ENCODE results near the gene ABCC6.
A peak's percentile ranks its signal among the peaks of the same experiment; 100 is the strongest.
"Not testable (repeated sequence)": the region's sequence is repeated elsewhere in the genome, so short reads cannot be mapped to it uniquely, and the experiment has no call there.

The ABCC6 gene

GRCh38 chr16:16221382-16221781 lies 1.9 kb downstream of the ABCC6 start:
- DNase-seq, result not testable (repeated sequence)

DNA sequence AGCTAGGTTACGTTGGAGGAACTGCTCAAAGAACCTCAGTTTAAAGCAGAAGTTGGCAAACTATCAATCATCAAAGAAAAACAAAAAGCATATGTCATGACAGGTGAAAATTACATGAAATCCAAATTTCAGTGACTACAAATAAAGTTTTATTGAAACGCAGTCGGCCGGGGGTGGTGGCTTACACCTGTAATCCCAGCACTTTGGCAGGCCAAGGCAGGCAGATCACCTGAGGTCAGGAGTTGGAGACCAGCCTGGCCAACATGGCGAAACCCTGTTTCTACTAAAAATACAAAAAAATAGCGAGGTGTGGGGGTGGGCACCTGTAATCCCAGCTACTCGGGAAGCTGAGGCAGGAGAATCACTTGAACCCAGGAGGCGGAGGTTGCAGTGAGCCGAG lies 2.8 kb downstream of the ABCC6 start:
- not testable (repeated sequence) for DNase-seq

- DNase-seq, result not testable (repeated sequence)
Observed at GRCh38 chr16:16218787-16219186, 4.5 kb downstream of the ABCC6 start.

- DNase-seq, result not testable (repeated sequence)
Observed at GRCh38 chr16:16218349-16218748, 4.9 kb downstream of the ABCC6 start.

DNA sequence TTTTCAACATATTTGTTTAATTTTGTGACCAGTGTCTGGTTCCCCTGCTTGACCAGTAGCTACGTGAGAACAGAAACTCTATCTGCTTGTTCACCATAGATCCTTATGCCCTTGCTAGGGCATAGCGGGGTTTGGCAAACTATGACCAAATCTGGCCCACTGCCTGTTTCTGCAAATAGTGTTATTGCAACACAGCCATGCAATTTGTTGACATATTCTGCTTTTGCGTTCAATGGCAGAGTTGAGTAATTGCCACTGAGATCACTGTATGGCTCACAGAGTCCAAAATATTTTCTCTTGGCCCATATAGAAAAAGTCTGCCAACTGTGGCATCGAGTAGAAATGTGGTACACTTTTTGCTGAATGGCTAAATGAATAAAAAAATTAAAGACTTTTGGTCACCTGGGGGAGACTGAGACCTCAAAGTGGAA lies 9.4 kb downstream of the ABCC6 start:
- not testable (repeated sequence) for DNase-seq

DNA sequence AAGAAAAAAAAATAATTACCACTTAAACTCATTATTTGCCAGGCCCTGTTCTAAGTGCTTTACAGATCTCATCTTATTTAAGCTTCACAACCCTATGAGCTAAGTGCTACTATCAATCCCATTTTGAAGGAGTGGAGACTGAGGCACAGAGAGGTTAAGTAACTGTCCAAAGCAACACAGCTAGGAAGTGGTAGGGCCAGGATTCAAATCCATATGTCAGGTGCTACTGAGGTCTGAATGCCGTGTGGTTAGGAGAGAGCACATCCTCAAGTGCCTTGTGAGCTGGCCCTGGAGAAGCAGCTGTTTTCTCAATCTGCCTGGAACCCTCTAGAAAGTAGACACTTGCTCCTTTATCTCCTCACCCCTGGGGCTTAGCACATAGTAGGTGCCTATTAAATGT lies 11.9 kb downstream of the ABCC6 start:
- not testable (repeated sequence) for DNase-seq

DNA sequence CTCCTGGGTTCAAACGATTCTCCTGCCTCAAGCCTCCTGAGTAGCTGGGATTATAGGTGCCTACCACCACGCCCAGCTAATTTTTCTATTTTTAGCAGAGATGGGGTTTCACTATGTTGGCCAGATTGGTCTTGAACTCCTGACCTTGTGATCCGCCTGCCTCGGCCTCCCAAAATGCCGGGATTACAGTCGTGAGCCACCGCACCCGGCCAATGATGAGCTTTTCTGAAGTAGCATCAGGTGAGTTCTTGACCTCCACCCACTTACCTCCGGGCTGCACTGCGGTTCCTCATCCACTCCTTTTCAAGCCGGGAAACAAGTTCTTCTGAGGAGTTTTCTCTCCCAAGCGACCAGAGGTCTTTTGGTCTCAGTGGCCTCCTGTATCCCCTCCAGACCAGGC lies 14.8 kb downstream of the ABCC6 start:
- not testable (repeated sequence) for DNase-seq

DNA sequence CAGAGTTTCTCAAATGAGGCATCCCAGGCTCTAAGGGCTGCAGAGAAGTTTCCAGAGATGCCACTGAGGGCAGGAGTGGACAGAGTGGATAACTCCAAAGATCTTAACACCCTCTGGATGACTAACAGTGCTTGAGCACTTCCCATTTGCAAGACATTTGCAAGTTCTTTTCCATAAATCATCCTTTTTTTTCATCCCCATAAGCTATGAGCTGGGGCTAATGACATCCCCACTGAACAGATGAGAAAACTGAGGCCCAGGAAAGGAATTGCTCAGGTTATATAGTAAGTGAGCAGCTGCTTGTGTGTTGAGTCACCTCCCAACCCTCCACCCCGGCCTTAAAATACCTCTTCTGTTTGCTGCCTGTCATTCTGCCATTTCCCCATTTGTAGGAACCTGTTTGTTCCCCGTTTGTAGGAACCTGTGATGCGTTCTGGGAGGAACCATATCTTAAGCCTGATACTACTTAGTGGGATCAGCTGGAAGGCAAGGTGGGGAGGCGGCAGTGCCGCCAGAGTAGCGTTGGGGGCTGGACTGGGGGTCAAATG lies 15.4 kb downstream of the ABCC6 start:
- DNase-seq, result not testable (repeated sequence)

- DNase-seq, result not testable (repeated sequence)
Observed at GRCh38 chr16:16207097-16207786, 16.1 kb downstream of the ABCC6 start.

GRCh38 chr16:16205864-16206263 lies 17.4 kb downstream of the ABCC6 start:
- DNase-seq, result not testable (repeated sequence)

GRCh38 chr16:16204552-16204951 lies 18.7 kb downstream of the ABCC6 start:
- not testable (repeated sequence) for DNase-seq

- DNase-seq, result not testable (repeated sequence)
Observed at GRCh38 chr16:16203494-16203893, 19.8 kb downstream of the ABCC6 start.

DNA sequence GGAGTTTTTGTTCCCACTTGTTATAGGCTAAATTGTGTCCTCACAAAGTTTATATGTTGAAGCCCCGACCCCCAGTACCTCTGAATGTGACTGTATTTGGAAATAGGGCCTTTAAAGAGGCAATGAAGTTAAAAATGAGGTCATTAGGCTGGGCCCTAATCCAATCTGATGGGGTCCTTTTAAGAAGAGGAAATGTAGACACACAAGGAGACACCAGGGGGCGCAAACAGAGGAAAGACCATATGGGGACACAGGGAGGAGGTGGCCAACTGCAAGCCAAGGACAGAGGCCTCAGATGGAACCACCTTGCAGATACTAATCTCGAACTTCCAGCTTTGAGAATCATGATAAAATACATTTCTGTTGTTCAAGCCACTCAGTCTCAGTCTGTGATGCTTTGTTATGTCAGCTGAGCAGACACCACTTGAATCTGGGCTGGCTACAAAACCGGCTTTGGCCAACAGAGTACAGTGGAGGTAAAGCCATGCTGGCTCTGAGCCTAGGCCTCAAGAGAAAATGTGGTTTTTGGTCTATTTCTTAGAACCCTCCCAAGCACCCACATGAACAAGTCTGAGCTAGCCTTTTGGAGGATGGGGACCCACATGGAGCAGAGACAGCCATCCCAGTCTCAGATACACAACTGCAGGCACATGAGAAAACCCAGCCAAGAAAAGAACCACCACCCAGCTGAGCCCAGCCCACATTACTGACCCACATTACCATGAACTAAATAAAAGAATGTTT lies 20.7 kb downstream of the ABCC6 start:
- DNase-seq, result peak; percentile 12

- DNase-seq, result not testable (repeated sequence)
Observed at GRCh38 chr16:16201880-16202279, 21.4 kb downstream of the ABCC6 start.

DNA sequence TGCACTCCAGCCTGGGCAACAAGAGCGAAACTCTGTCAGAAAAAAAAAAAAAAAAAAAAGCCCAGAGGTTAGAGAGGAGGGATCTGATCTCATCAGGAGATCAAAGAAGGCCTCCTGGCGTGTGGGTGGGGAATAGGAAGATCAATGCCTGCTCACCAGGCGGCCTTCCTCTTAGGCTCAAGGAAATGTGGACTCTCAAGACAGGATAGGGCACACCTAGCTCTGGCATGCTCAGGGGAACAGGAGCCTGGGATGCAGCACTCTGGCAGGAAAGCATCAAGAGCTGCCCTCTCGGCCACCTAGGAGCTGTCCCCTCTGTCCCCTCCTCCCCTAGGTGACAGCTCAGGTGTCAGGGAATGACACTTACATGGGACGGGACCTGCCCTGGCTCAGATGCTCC lies 22.9 kb downstream of the ABCC6 start:
- not testable (repeated sequence) for DNase-seq

DNA sequence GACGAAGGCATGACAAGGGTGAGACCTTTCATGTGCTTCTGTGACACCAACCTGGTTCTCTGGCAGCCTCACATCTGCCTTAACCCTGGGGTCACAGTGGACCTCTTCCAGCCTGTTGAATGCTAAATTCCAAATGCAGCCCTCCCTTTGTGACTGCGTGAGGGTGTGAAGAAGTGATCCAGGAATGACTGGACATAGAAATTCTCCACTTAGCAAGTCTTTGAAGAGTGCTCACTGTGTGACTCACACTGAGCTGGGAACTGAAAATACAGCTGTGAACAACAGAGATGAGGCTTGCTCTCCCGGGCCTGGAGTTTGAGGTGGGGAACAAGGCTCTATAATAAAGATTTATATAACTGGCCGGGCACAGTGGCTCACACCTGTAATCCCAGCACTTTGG lies 23.9 kb downstream of the ABCC6 start:
- DNase-seq, result not testable (repeated sequence)

- DNase-seq, result no peak
Observed at GRCh38 chr16:16197966-16198365, 25.3 kb downstream of the ABCC6 start.

GRCh38 chr16:16197331-16197730 lies 26.0 kb downstream of the ABCC6 start:
- no peak for DNase-seq

- DNase-seq, result no peak
Observed at GRCh38 chr16:16196099-16196498, 27.2 kb downstream of the ABCC6 start.

- no peak for DNase-seq
Observed at GRCh38 chr16:16191493-16192167, 31.7 kb downstream of the ABCC6 start.

- DNase-seq, result not testable (repeated sequence)
Observed at GRCh38 chr16:16190966-16191365, 32.3 kb downstream of the ABCC6 start.

GRCh38 chr16:16190546-16190945 lies 32.7 kb downstream of the ABCC6 start:
- no peak for DNase-seq

DNA sequence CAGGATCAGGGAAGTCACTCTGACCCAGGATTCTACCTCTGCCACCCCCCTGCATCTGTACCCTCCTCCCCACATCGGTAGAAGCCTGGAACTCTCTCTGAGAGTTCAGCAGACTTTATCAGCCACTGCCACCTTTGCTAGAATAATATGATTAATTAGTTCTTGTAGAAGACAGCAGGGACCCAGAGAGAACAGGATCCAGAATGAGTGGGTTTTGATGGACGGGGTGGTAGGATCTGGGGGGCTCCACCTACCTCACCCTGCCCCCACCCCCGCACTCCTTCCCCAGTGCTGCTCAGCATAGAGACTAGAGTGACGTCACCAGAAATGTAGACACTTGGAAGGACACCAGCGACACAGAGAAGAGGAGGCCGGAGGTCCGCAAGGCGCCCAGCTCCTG lies 33.5 kb downstream of the ABCC6 start:
- DNase-seq, result no peak

Measured in NCI-H524 treated with DMSO at 0.1 percent for 48 hours (cell line).